Fibroblast of lung (primary cell): ENCODE results near the gene INTS6. TPM values are rescaled to one million over a fixed set of nuclear protein-coding genes. Genes with fewer than 3 reads are reported as not detected.

ENCODE experiments used
- DNase-seq, 2 donors: peaks; one replicate each; pipeline versions ENCODE4 v3.0.0 to v3.0.0-alpha.2; 2010; ENCODE audit warnings: low read depth in 2 of 2
- H2AFZ ChIP-seq: 2 replicates; pipeline ENCODE4 v1.5.1; 2012; ENCODE audit warnings: low read length, control low read depth, inconsistent platforms
- H3K27ac ChIP-seq: 2 replicates; pipeline ENCODE4 v1.5.1; 2011; ENCODE audit warnings: low read length, control low read depth; ENCODE audit not compliant: insufficient read depth
- H3K27me3 ChIP-seq: 2 replicates; pipeline ENCODE4 v1.5.1; 2011; ENCODE audit warnings: mild to moderate bottlenecking, low read length; ENCODE audit not compliant: control insufficient read depth, insufficient read depth
- H3K36me3 ChIP-seq: 2 replicates; pipeline ENCODE4 v1.5.1; 2011; ENCODE audit warnings: low read length; ENCODE audit not compliant: control insufficient read depth, insufficient read depth
- H3K4me1 ChIP-seq: 2 replicates; pipeline ENCODE4 v1.5.1; 2011; ENCODE audit warnings: low read length; ENCODE audit not compliant: control insufficient read depth, insufficient read depth; ENCODE audit errors: extremely low read depth
- H3K4me2 ChIP-seq: 2 replicates; pipeline ENCODE4 v1.5.1; 2011; ENCODE audit warnings: low read length, control low read depth; ENCODE audit not compliant: insufficient read depth; ENCODE audit errors: extremely low read depth
- H3K4me3 ChIP-seq, 4 experiments: fragments of 200-600 bp in 1 of 4; sonication (generic) in 1 of 4; replicated peaks in 1 of 4; 2 replicates each; pipeline ENCODE4 v1.5.1; 2011 to 2016; ENCODE audit warnings: low read length in 4 of 4, low read depth in 3 of 4, mild to moderate bottlenecking in 3 of 4, control low read depth in 2 of 4, inconsistent platforms in 1 of 4, mixed read lengths in 1 of 4; ENCODE audit not compliant: insufficient read depth in 1 of 4; ENCODE audit errors: control extremely low read depth in 1 of 4
- H3K79me2 ChIP-seq: 2 replicates; pipeline ENCODE4 v1.5.1; 2012; ENCODE audit warnings: mild to moderate bottlenecking, low read length, inconsistent platforms; ENCODE audit not compliant: control insufficient read depth, insufficient read depth
- H3K9ac ChIP-seq: 2 replicates; pipeline ENCODE4 v1.5.1; 2011; ENCODE audit warnings: mild to moderate bottlenecking, low read length, control low read depth; ENCODE audit not compliant: insufficient read depth
- H3K9me3 ChIP-seq: 2 replicates; pipeline ENCODE4 v1.5.1; 2012; ENCODE audit warnings: low read depth, low read length; ENCODE audit not compliant: control insufficient read depth, insufficient read depth
- H4K20me1 ChIP-seq: 2 replicates; pipeline ENCODE4 v1.5.1; 2011; ENCODE audit warnings: low read length; ENCODE audit not compliant: control insufficient read depth, insufficient read depth; ENCODE audit errors: extremely low read depth
- CTCF ChIP-seq, 2 donors: IDR thresholded peaks in 1 of 2; conservative IDR thresholded peaks in 1 of 2; 1 replicate in 1 of 2; 2 replicates in 1 of 2; pipeline ENCODE4 v1.5.1; 2011 to 2012; ENCODE audit warnings: low read length in 2 of 2, control low read depth in 1 of 2, inconsistent platforms in 1 of 2, low read depth in 1 of 2, mild to moderate bottlenecking in 1 of 2
- EZH2 ChIP-seq: IDR thresholded peaks from 2 replicates; pipeline ENCODE4 v1.5.1; 2012; ENCODE audit warnings: low read length, control low read depth, mild to moderate bottlenecking; ENCODE audit errors: missing control alignments
- polyA plus RNA-seq, 2 donors: library from polyadenylated mRNA; depleted of rRNA in 1 of 2; stranded (reverse) in 1 of 2; unstranded in 1 of 2; fragments of >200 nt; gene quantifications; 2 replicates each; pipeline ENCODE4 v1.2.1, GENCODE V29; 2011 to 2012; ENCODE audit warnings: missing spikeins in 1 of 2
- total RNA-seq: library from RNA; depleted of rRNA; stranded (reverse); fragments of >200 nt; gene quantifications from 2 replicates; pipeline ENCODE4 v1.2.1, GENCODE V29; 2014

The INTS6 gene
- total and polyA plus RNA-seq, 2 donors (not counting 1 experiment from before 2014, with no cell fraction given) = 29.3 to 66.7 TPM

GRCh38 chr13:51329606-51330005, 123.2 kb downstream of the INTS6 start:
- H4K20me1 ChIP-seq = no peaks in the 10 kb centered on the region
- no peak overlapping the region for H3K4me2 ChIP-seq
- H3K79me2 ChIP-seq = no peaks in the 10 kb centered on the region
- H3K9me3 ChIP-seq = no peaks in the 10 kb centered on the region
- no peak overlapping the region for H3K27ac ChIP-seq
- no peak for TF ChIP-seq CTCF (conservative IDR thresholded peaks at IDR 0.05 in 1 of 2, IDR thresholded peaks at IDR 0.05 in 1 of 2; ENCODE audit: low read depth in 1 of 2, low read length in 2 of 2)
- TF ChIP-seq EZH2 = no peak
- H3K27me3 ChIP-seq = no peaks in the 10 kb centered on the region
- H3K36me3 ChIP-seq = no peaks in the 10 kb centered on the region
- no peak for DNase-seq
- H2AFZ ChIP-seq = no peak overlapping the region
- H3K4me1 ChIP-seq = no peaks in the 10 kb centered on the region
- no peak overlapping the region for H3K4me3 ChIP-seq
- H3K9ac ChIP-seq = no peak overlapping the region

- no peaks in the 10 kb centered on the region for H4K20me1 ChIP-seq
- no peak for DNase-seq
- H3K27ac ChIP-seq = no peak overlapping the region
- H3K4me1 ChIP-seq = no peaks in the 10 kb centered on the region
- H3K9ac ChIP-seq = no peak overlapping the region
- H3K79me2 ChIP-seq = no peaks in the 10 kb centered on the region
- TF ChIP-seq EZH2 (no peak), CTCF (conservative IDR thresholded peaks at IDR 0.05 in 1 of 2, IDR thresholded peaks at IDR 0.05 in 1 of 2; ENCODE audit: low read depth in 1 of 2, low read length in 2 of 2) (no peak)
- no peaks in the 10 kb centered on the region for H3K9me3 ChIP-seq
- no peak overlapping the region for H3K4me3 ChIP-seq
- no peaks in the 10 kb centered on the region for H3K27me3 ChIP-seq
- H3K4me2 ChIP-seq = no peak overlapping the region
- H3K36me3 ChIP-seq = no peaks in the 10 kb centered on the region
- H2AFZ ChIP-seq = no peak overlapping the region
Measured at GRCh38 chr13:51328488-51328887, 124.3 kb downstream of the INTS6 start.

GRCh38 chr13:51327961-51328360, 124.9 kb downstream of the INTS6 start:
- Histone ChIP-seq H3K36me3 (no peaks in the 10 kb centered on the region), H3K27ac (no peak overlapping the region), H3K4me2 (no peak overlapping the region), H3K79me2 (no peaks in the 10 kb centered on the region), H3K4me1 (no peaks in the 10 kb centered on the region), H3K9me3 (no peaks in the 10 kb centered on the region), H3K9ac (no peak overlapping the region), H3K27me3 (peaks cover 3% of the 10 kb centered on the region), H2AFZ (no peak overlapping the region), H3K4me3 (no peak overlapping the region), H4K20me1 (no peaks in the 10 kb centered on the region)
- DNase-seq = no peak
- TF ChIP-seq CTCF (conservative IDR thresholded peaks at IDR 0.05 in 1 of 2, IDR thresholded peaks at IDR 0.05 in 1 of 2; ENCODE audit: low read depth in 1 of 2, low read length in 2 of 2) (no peak), EZH2 (no peak)
